Adrenal gland (tissue), 5 donors: ENCODE results near the gene TMEM252.

Source experiments
- CTCF ChIP-seq, 6 experiments: fragments of 450-650 bp in 4 of 6; fragments of 200-600 bp in 2 of 6; sonication (generic) in 1 of 6; IDR thresholded peaks; 1 replicate in 5 of 6; 2 replicates in 1 of 6; pipeline versions ENCODE4 v1.5.1 to v1.8.0; 2016 to 2021; ENCODE audit warnings: antibody characterized with exemption in 6 of 6, mild to moderate bottlenecking in 2 of 6, moderate library complexity in 1 of 6
- POLR2A ChIP-seq, 2 donors: fragments of 450-650 bp; IDR thresholded peaks; one replicate each; pipeline ENCODE4 v1.6.1; 2017; ENCODE audit warnings: antibody characterized with exemption in 2 of 2, mild to moderate bottlenecking in 2 of 2, moderate library complexity in 1 of 2
- donor health status: DM: no; HTN: no; CAD: no.

GRCh38 chr9:68522954-68523353, 17.7 kb downstream of the TMEM252 start:
- TF ChIP-seq CTCF (IDR thresholded peaks at IDR 0.05) = no peak
- TF ChIP-seq POLR2A (IDR thresholded peaks at IDR 0.05) = no peak
